Dedifferentiated amniotic fluid mesenchymal stem cell (primary cell): ENCODE measurements around the gene STARD5.
A peak's percentile ranks its signal among the peaks of the same experiment; 100 is the strongest.
"Not testable (repeated sequence)": the region's sequence is repeated elsewhere in the genome, so short reads cannot be mapped to it uniquely, and the experiment has no call there.

Experiments used
- DNase-seq: peaks from one replicate; pipeline ENCODE4 v3.0.0-alpha.2; 2016; ENCODE audit errors: extremely low spot score

STARD5 gene

DNA sequence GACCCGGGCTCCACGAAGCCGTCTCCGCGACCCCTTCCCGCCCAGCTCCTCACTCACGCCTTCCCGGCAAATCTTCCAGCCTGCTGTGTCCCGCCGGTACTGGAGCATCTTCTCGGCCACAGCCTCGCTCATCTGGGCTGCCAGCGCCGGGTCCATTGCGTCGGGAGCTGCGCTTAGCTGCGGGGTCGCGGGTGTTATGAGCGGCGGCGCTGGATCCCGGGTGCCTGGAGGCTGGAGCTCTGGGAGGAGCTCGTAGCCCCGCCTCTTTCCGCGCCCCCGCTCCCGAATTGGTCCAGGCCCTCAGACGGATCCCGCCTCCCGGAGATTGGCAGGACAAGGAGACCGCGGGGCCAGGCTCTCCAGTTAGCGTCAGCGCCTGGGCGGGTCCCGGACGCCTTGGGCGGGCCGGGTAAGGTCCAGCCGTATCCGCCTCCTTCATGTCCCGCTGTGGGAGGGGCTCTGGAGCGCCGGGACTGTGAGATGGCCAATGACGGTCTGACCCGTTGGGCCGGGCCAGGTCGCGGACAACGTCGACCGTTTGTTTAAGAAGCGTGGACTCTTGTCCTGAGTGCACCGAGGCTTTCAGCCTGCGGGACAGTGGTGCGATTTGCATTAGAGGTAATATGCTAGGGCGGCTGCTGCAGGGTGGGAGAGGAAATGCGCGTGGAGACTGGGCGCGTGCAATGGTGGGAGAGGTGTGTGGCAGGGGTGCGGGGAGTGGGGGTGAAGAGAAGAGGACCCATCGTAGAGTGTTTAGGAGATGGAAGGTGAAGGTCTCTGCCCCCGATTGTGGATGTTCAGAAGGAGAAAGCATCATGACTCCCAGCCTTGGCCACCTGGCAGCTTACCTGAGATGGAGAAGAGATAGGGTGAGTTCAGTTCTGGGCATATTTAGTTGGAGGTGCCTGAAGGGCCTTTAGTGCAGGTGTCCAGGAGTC is at the start of gene STARD5:
Gene STARD5, minus strand, starts transcription at position 198 of the 938 bp plus-strand sequence. Its CDS starts 42 bp downstream, at position 156.
- DNase-seq, result peak; percentile 98

DNA sequence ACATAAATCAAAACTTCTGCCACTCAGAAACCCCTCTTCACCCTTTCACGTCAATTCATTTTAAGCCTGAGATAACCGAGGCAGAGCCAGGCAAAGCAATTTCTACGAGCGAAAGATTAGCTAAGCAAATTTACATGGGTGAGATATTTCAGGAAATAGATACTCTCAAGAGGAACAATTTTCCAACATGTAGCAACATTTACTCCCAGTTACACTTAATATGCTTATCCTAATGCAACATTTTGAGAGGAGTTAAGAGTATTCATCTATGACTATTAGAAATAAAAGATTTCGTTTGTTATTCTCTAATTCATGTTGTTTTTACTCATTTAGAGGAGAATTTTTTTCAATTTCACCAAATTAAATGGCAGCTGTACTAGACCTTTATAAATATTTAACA is 49.2 kb upstream of the STARD5 start:
- DNase-seq, result no peak

DNA sequence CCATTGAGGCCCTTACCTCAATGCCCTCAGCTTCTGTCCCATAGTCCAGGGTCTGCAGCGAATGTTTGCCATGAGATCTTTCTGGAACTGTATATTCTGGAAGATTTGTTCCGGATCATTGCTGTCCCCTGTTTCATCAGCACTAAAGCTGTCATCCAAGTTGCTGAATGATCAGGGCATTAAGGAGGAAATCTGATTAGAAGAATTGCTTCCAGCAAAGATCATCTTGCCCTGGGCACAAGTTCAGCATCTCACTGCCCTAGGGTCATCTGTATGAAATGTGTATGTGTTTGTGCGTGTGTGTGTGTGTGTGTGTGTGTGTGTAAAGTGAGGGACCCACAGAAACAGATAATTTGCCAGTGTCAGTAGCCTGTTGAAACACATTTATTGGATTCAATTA is 48.6 kb upstream of the STARD5 start:
- no peak for DNase-seq

DNA sequence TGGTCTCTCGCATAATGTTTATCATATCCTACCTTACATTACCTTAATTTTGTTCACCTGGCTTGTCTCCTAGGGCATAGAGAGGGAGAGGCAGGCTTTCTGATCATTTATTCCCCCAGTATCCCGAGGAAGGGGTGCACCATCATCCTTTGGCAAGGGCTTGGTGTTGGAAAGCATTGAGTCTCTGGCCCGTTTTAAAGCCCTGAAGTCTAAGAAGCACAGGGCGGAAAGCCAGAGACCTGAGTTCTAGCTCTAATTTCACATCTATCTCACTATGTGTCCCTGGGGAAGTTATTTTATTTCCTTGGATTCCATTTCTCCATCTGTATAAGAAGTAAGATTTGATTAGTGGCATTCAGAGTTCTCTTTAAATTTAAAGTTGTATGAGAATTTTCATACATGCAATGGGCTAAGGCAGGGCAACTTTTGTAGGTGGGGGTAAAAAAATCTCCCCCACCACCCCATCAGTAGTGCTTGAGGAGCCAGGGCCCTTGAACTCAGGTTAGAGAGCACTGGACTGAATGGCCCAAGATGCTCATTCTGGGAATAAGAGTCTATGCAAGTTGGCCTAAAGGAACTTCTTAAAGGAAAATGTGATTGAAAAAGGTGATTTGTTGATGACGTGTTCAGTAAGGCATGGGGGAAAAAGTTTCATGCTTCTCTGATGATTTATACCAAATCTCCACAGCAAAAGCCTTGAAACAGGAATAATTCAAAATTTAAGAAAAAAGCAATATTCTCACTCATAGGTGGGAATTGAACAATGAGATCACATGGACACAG is 40.0 kb upstream of the STARD5 start:
- DNase-seq, result no peak

- no peak for DNase-seq
These were observed 39.3 kb upstream of the STARD5 start for GRCh38 chr15:81363276-81363675.

DNA sequence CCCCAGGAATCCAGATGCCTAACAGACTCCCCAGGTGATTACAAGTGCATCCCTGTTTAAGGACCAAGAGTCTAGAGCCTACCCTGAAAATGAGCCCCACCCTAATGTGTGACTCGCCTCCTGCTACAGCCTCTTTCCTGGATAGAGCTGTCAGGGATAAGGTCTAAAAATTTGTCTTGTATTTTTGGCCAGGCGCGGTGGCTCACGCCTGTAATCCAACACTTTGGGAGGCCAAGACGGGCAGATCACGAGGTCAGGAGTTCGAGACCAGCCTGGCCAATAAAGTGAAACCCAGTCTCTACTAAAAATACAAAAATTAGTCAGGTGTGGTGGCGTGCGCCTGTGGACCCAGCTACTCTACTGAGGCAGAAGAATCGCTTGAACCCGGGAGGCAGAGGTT is 38.8 kb upstream of the STARD5 start:
- no peak for DNase-seq

DNA sequence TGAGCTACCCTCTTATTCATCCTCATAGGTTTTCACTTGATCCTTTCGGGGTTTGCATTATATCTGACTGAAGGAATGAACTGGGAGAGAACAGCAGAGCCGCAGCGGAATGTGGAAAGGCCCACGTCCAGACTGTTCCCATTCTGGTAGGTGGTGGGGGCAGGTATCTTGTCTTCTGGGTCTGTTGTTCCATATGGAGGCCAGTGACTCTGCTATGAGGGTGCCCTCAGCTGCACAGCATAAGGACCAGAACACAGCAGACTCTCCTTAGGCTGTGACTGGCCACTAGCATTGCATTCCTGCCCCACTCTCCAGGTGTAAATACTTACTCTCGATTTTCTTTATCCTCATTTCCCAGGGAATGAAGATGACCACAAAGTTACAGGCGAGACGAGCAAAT is 38.0 kb upstream of the STARD5 start:
- DNase-seq, result no peak

DNA sequence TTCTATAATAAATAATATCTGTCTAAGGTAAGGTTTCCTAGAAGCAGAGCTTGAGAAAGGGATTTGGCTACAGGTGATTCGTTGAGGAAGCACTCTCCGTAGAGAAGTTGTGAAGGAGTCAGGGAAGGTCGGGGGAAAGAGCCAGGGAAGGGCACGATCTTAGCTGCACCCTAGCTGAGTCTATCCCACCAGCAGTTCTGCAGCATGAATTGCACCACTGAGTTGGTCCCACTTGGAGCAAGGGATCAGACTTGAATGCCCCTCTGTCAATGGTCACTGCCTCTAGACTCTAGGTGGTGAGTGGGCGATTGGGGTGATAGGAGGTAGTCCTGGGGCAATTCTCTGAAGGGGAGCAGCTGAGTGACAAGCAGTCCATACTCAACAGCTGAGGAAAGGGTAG is 36.5 kb upstream of the STARD5 start:
- DNase-seq, result no peak

DNA sequence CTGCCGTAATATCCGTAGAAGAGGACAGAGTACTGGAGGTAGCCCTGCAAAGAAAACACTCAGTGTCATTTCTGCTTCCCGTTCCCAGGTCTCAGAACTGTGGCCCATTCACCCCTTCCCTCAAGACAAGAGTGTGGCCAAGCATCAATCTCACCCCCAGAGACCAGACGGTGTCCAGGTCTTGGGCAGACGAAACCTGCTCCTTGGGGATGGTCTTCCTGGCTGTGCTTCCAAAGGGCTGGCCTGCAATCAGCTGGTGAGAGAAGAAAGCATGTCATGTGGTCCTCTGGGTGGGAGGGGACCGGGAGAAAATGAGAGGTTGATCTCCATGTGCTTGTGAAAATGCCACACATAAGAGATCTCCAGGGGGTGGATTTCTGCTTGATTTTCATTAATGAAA is 34.3 kb upstream of the STARD5 start:
- DNase-seq, result no peak

GRCh38 chr15:81357180-81357686 is 33.3 kb upstream of the STARD5 start:
- DNase-seq, result no peak

GRCh38 chr15:81356252-81356651 is 32.3 kb upstream of the STARD5 start:
- DNase-seq, result no peak

- no peak for DNase-seq
These were observed 27.7 kb upstream of the STARD5 start for GRCh38 chr15:81351651-81352050.

DNA sequence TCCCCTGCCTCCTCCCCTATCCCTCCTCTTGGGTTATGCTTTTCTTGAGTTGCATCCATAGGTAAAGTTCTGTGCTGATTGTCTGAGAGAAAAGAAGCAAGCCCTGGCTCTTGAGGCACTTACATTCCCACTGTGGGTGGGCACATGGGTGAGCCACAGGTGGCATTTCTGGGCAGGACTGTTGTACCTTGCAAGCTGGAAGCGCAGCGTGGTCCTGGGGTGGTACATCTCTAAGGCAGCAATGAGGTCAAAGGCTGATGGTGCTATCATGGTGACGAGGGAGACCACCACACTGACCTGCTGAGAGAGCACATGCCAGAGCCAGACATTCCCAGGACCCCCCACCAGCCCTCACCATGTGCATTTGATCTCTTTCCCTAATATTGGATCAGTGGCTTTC is 25.3 kb upstream of the STARD5 start:
- DNase-seq, result no peak

- not testable (repeated sequence) for DNase-seq
These were observed 24.8 kb upstream of the STARD5 start for GRCh38 chr15:81348691-81349090.

- no peak for DNase-seq
These were observed 24.0 kb upstream of the STARD5 start for GRCh38 chr15:81347910-81348309.

- DNase-seq, result no peak
These were observed 22.7 kb upstream of the STARD5 start for GRCh38 chr15:81346611-81347010.

DNA sequence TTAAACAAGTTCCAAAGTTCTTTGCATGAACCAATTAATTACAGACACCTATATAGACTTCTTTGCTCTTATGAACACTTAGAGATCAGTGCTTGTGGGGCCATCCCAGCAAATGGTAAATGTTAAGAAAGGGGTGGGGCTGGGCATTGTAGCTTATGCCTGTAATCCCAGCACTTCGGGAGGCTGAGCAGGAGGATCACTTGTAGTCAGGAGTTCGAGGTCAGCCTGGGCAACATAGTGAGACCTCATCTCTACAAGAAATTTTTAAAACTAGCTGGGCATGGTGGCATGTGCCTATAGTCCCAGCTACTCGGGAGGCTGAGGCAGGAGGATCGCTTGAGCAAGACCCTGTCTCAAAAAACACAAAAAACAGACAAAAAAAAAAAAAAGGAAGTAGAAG is 19.4 kb upstream of the STARD5 start:
- no peak for DNase-seq

GRCh38 chr15:81341351-81341750 is 17.4 kb upstream of the STARD5 start:
- DNase-seq, result no peak

GRCh38 chr15:81339851-81340250 is 15.9 kb upstream of the STARD5 start:
- no peak for DNase-seq

GRCh38 chr15:81339321-81339720 is 15.4 kb upstream of the STARD5 start:
- DNase-seq, result no peak

GRCh38 chr15:81338170-81339007 is 14.4 kb upstream of the STARD5 start:
- DNase-seq, result peak; percentile 76

GRCh38 chr15:81337713-81338157 is 13.8 kb upstream of the STARD5 start:
- DNase-seq, result no peak
